ENCODE measurements around the gene RBM33. TPM values are rescaled to one million over a fixed set of nuclear protein-coding genes. Genes with fewer than 3 reads are reported as not detected.

RBM33 gene
- total RNA-seq, 1 experiment from 2014 or later = 81.8 TPM

- no peak for TF ChIP-seq ZNF512 (CRISPR knock-in tag; IDR thresholded peaks at IDR 0.05; ENCODE audit: borderline replicate concordance)
- TF ChIP-seq ZNF121 (CRISPR knock-in tag; IDR thresholded peaks at IDR 0.05) = no peak
- no peak for TF ChIP-seq ERG (CRISPR knock-in tag; IDR thresholded peaks at IDR 0.05)
- TF ChIP-seq ATF1 (CRISPR knock-in tag; IDR thresholded peaks at IDR 0.05) = no peak
- no peak for TF ChIP-seq EMX1 (CRISPR knock-in tag; IDR thresholded peaks at IDR 0.05)
- TF ChIP-seq ELF4 (CRISPR knock-in tag; IDR thresholded peaks at IDR 0.05; ENCODE audit: low read depth) = no peak
- TF ChIP-seq SOX15 (CRISPR knock-in tag; IDR thresholded peaks at IDR 0.05) = no peak
- no peak for TF ChIP-seq PREB (CRISPR knock-in tag; IDR thresholded peaks at IDR 0.05; ENCODE audit: borderline replicate concordance)
- no peak for TF ChIP-seq ZMAT4 (CRISPR knock-in tag; IDR thresholded peaks at IDR 0.05)
- no peak for TF ChIP-seq USF2 (CRISPR knock-in tag; IDR thresholded peaks at IDR 0.05)
- no peak for TF ChIP-seq STAT6 (CRISPR knock-in tag; conservative IDR thresholded peaks at IDR 0.05; ENCODE audit: low read depth)
- no peak for TF ChIP-seq ZNF281 (CRISPR knock-in tag; IDR thresholded peaks at IDR 0.05)
Observed at GRCh38 chr7:155711081-155711480, 66.6 kb downstream of the RBM33 start (continued).

GRCh38 chr7:155713384-155713783 is 68.9 kb downstream of the RBM33 start:
- CTCF ChIA-PET = no interaction called here
- H3K4me1 Mint-ChIP-seq = peaks cover 8% of the 10 kb centered on the region

More at GRCh38 chr7:155713384-155713783, 68.9 kb downstream of the RBM33 start:
- no peaks in the 10 kb centered on the region for H3K27me3 Mint-ChIP-seq (ENCODE audit: low read depth)
- no peak overlapping the region for H3K27ac Mint-ChIP-seq
- no peaks in the 10 kb centered on the region for H3K9me3 Mint-ChIP-seq
- POLR2A ChIA-PET = no interaction called here
- peak; percentile 60 for ATAC-seq
- no peak for DNase-seq (ENCODE audit: low spot score)
- H3K4me3 Mint-ChIP-seq = no peak overlapping the region
- peaks cover 61% of the 10 kb centered on the region for H3K36me3 Mint-ChIP-seq
- TF ChIP-seq ZNF281 (CRISPR knock-in tag; IDR thresholded peaks at IDR 0.05) = no peak
- TF ChIP-seq NR3C1 (CRISPR knock-in tag; conservative IDR thresholded peaks at IDR 0.05; ENCODE audit: low read depth) = no peak
- TF ChIP-seq ZNF512 (CRISPR knock-in tag; IDR thresholded peaks at IDR 0.05; ENCODE audit: borderline replicate concordance) = no peak
- no peak for TF ChIP-seq E2F1 (CRISPR knock-in tag; IDR thresholded peaks at IDR 0.05)
- no peak for TF ChIP-seq MYBL2 (CRISPR knock-in tag; IDR thresholded peaks at IDR 0.05)
- no peak for TF ChIP-seq TP53 (CRISPR knock-in tag; IDR thresholded peaks at IDR 0.05)
- TF ChIP-seq NFYB (CRISPR knock-in tag; conservative IDR thresholded peaks at IDR 0.05; ENCODE audit: low read depth) = no peak

Data from WTC11 (cell line).